GM18519 (cell line): Measurements from ENCODE around the gene HCFC1R1.

Experiments used
- ATAC-seq: cut with Tn5 transposase; IDR thresholded peaks from one replicate; pipeline ENCODE4 v1.9.1; 2021; ENCODE audit warnings: mild to moderate bottlenecking, moderate library complexity; ENCODE audit not compliant: unreplicated experiment, low FRiP score

HCFC1R1 gene

DNA sequence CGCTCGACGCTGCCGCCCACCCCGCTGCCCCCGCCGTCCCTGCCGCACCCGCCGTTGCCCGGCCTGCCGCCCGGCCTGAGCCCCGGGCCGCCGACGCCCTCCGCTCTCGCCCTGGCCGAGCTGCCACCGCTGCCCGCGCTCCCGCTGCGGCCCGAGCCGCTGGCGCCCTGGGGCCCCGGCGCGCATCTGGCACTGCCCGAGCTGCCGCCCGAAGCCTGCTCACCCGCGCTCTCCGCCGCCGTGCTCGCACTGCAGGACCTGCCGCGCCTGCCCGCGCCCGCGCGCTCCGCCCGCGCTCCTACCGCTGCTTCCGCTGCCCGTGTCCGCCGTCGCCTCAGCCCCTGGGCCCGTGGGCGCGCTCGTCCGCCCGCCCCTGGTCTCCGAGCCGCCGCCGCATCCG is 19.4 kb downstream of the HCFC1R1 start:
- no peak for ATAC-seq

DNA sequence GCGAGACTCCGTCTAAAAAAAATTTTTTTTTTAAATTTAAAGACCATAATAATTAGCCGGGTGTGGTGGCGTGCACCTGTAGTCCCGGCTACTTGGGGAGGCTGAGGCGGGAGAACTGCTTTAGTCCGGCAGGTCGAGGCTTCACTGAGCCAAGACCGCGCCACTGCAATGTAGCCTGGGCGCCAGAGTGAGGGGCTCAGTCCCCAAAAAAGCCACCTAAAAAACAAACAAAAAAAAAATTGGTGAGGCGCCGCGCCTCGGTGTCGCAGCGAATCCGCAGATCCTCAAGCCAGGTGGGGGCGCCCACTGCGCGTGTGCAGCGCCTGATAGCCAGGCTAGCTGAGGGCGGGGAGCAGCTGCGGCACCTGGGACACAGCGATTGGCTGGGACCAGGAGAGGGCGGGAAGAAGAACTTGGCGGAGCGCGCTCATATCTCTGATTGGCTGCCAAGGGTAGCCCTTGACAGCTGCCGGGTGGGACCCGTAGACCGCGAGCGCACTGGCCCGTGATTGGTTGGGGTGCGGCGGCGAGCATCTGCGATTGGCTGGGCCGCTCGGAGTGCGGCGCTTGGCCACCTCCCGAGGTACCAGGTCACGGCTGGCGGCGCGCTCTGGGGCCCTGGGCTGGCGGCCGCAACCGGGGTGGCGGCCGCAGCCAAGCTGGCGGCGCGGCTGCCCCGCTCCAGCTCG is 20.0 kb downstream of the HCFC1R1 start:
- ATAC-seq, result peak; percentile 92

DNA sequence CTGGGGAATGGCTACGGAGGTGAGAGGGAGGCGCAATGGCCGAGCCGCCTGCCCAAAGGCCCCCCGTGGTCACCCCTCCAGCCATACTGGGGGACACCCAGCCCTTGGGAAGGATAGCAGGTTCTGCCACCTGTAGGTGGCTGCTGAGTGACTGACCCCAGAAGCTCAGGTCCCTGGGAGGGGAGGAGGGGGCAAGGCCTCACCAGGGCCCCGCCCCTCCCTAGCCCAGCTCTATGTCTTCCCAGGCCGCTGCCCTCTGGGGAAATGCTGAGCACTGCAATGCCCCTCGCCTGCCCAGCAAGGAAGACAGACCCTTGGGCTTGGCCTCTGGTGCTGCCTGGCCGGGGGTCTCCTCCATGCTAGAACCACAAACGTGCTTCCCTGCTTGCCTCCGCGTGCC is 22.4 kb downstream of the HCFC1R1 start:
- ATAC-seq, result no peak

DNA sequence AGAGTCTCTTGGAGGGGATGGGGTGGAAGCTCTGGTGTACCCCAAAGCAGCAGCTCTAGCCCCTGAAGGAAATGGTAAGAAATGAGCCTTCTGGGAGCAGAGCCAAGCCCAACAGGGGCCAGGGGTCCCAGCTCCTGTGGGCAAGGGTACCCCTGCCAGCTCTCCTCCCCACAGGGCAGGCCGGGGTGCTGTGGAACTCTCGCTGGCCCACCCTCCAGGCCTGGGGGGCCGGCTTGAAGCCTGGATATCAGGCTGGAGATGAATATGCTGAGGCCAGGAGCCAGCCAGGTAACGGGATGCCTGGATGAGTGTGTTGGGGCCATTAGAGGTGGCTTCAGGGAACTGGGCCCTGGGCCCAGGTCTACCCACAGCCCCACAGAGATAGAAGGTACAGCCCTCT is 23.2 kb downstream of the HCFC1R1 start:
- no peak for ATAC-seq

DNA sequence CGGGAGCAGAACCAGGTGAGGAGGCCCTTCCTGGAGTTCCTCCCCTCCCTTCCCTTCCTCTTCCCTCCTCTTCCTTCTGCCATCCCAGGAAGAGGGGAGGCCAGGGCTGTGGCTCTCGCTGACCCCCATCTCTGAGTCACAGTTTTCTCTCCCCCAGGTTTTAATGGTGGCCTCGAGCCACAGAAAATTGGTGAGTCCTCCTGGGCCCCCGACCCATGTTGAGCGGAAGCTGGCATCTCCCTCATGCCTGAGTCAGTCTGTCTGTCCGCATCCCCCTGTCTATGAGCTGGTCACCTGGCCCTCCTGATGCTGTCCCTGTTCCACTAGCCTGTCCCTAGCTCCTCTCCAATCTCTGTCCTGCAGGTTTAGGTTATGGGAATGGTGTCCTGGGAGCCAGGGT is 23.8 kb downstream of the HCFC1R1 start:
- no peak for ATAC-seq

DNA sequence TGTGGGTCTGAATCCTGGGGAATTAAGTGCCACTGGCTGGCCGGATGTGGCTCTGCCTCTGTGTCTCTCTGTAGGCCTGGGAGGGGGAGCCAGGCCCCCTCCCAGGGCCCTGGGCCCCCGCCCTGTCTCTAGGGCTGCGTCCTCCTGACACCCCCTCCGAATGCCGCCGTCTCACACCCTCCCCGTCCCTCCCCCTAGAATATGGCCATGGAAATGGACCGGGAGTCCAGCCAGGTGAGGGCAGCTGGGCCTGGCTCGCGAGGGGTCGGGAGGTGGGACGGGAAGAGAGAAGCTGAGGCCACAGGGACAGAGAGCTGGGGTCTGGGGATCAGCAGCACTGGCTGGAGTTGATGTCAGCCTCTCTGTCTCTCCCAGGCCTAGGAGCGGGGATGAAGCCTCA is 27.4 kb downstream of the HCFC1R1 start:
- no peak for ATAC-seq

DNA sequence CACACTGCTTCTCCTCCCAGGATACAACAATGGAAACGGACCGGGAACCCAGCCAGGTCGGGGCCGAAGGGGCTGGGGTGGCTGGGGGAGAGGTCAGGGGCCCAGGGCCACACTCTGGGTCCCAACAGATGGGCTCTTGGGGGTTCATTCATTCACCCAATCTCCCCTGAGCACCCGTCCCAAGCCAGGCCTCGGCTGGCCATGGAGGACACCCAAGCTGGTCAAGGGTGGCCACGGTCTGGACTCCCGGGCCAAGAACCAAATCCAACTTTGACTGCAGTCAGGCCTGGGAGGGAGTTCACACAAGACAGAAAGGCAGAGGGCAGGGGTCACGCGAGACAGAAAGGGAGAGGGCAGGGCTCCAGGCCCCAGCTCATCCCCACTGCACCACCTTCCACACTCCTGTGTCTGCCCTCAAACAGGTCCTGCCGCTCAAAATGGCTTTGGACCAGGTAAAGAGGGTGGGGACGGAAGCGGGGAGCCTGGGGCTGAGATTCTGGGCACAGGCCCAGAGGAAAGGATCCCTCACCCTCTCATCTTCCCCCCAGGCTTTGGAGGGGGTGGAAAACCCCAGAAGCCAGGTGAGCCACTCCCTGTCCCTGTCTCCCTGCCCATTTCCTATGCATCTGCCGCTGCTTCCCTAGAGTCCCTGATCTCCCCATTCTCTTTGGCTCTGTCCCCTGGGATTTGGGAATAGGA is 31.2 kb downstream of the HCFC1R1 start:
- no peak for ATAC-seq

DNA sequence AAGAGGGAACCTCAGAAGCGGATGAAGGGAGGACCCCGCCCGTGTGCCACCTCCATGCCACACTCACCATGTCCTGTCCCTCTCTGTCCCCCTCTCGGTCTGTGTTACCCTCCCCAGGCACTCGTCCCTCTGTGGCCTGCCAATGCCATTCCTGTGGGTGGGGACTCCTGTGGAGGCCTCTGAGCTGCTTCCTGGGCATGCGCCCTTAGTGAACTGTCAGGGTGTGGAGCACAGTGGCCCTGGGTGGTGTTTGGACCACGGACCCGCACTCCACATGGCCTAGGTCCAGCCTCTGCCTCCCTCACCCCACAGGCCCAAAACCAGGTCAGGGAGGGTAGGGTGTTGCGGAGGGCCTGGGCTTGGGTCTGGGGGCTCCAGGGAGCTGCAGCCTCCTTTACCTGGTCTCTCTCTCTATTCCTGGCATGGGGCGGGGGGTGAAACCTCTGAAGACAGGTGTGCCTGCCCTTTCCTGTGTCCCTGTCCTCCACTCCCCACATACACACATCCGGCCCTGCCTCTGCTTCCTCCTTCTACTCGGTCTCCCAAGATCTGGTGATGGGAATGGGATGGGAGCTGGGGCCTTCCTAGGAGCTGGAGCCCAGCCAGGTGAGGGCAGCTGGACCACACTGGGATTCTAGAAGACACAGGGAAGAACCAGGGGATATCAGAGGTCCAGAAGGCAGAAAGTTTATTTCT is 32.0 kb downstream of the HCFC1R1 start:
- no peak for ATAC-seq

DNA sequence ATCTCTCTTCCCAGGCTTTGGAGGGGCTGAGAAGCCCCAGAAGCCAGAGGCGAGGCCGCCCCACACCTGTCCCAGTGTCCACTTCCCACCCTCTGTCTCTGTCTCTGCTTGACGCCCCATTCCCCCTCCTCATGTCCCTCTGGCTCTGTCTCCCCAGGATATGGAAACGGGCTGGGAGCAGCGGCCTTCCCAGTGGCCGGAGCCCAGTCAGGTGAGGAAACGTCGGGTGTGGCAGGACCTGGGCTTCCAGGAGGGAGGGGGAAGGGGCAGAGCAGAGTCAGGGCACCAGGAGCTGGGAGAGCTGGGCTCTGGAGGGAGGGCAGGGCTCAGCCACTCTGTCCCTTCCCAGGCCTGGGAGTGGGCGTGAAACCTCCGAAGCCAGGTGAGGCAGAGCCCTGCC is 32.9 kb downstream of the HCFC1R1 start:
- no peak for ATAC-seq

DNA sequence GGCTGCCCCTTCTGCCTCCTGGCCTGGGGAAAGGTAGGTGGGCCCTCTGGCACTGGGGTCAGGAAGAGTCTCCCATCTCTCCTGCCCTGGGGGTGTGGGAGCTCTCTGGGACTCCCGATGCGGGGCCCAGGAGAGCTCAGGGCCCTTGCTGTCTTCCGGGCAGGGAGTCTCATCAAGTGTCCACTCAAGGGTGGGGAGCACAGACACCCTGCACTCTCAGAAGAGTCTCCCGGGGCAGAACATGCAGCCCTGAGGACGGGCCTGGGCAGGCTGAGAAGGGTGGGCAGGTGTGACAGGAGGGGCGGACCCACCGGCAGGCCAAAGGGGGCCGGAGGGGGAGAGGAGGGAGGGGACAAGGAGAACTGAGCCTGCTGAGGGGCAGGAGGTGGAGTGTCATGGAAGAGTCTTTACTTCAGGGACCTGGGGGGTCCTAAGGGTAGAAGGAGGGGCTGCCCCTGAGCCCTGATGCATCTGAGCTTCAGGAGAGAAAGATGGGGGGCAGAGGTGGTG is 35.1 kb downstream of the HCFC1R1 start:
- ATAC-seq, result no peak

DNA sequence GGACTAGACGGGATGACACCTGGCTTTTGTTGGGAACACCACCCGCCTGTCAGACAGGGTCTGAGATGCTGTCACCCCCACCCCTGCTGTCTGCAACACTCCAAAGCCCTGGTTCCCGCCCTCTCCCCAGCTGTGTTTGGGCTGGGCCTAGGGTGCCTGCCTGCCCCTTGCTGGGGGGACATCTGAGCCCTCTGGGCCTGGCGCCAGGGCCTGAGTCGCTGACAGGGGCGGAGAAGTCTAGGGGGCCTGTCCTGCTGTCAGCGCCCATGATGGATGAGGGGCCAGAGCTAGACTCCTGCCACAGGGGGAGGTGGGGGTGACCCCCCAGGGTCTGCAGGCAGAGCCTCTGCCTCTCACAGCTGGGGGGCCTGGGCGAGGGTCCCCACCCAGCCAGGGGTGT is 35.9 kb downstream of the HCFC1R1 start:
- ATAC-seq, result no peak

DNA sequence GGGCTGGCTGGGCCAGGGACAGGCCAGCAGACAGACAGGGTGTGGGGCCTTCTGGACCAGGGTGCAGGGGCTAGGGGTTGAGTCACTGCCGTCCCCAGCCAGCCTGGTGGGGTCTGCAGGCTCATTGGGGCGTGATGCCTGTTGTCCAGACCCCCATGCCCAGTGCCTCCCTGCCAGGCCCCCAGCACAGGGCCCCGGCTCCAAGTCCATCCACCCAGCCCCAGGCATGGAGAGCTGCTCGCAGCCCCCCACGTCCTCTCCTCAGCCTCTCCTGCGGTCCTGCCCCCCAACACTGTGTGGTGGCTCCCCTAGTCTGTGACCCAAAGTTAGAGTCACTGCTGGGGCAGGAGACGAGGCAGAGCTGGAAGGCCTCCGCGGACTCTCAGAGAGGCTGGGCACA is 36.5 kb downstream of the HCFC1R1 start:
- no peak for ATAC-seq

DNA sequence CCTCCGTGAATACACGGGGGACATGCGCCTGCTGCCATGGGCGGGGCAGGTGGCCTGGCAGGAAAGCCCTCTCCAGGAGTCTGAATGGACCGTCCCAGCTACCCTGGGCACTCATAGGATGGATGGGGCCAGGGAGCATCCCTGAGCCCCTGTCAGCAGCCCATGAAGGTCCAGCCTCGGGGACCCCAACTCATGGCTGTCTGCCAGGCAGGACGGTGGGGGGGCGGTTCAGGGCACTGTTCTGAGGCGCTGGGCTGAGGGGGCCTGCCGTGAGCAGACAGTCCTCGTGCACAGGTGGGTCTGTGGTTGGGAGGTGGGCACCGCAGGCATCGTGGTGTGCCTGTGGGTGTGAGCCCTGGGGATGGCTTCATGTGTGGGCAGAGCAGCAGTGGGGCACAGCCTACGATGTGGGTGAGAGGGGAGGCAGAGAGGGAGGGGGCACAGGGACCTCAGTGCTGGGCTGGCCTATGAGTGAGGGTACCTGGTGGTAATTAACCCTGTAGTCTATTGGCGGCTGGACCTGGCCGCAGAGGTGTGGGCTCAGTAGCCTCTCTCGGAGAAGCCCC is 37.0 kb downstream of the HCFC1R1 start:
- no peak for ATAC-seq

DNA sequence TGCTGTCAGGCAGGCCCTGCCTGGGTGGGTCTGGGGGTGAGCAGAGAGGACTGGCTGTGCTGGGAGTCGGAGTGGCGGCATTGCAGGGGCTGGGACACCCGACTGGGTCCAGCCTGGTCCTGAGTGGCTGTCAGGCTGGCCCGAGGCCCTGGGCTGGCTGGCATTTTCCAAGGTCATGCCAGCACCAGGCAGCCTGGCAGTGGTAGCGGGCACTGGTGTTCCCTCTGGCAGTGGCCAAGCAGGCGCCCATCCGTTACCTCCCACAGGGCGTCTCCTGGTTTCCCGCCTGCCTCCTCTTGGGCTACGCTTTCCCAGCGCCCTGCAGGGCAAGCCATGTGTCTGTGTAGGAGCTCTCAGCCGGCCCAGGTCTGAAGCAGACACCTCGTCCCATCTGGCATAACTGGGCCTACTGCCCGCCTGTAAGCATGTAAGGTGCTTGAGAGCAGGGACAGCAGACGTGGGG is 37.8 kb downstream of the HCFC1R1 start:
- no peak for ATAC-seq

DNA sequence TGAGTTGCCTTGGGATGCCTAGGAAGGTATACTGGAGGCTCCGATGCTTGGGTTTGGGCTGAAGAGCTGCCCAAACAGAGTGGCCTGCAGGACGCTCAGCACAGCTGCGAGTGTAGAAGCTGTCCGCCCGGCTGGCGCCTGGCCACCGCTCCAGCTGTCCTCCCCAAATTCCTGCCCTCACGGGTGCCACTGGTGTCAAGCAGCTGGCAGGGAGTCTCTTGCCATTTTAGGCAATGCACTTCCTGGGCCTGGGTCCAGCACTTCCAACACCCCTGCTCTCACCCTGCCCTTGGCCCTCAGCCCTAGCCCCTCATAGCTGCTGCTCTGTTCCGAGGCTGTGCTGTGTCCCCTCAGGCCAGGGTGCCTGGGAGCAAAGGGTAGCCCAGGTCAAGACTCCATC is 38.3 kb downstream of the HCFC1R1 start:
- no peak for ATAC-seq

DNA sequence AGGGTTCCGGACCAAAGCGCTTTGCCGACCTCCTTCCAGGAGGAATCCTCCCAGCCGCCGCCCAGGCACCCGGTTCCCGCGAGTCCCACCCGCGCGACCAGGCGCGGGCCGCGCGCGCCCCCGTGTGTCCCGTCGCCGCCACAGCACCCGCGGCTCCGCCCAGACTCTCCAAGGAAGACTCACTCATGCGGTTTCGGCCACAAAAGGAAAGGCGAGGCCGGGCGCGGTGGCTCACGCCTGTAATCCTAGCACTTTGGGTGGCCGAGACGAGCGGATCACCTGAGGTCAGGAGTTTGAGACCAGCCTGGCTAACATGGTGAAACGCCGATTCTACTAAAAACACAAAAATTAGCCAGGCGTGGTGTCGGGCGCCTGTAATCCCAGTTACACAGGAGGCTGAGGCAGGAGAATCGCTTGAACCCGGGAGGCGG is 40.0 kb downstream of the HCFC1R1 start:
- ATAC-seq, result no peak

DNA sequence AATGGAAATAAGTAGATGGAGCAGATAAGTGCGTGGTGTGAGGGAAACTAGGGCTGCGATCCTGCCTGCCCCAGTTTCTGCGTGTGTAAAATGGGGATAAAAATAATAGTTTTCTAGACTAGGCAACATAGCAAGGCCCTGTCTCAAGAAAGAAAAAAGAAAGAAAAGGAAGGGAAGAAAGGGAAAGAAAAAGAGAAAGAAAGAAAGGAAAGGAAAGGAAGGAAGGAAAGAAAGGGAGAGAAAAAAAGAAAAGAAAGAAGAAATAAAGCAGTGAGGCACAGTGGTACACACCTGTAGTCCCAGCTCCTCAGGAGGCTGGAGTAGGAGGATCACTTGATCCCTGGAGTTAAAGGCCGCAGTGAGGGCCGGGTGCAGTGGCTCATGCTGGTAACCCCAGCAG is 41.3 kb downstream of the HCFC1R1 start:
- ATAC-seq, result no peak

DNA sequence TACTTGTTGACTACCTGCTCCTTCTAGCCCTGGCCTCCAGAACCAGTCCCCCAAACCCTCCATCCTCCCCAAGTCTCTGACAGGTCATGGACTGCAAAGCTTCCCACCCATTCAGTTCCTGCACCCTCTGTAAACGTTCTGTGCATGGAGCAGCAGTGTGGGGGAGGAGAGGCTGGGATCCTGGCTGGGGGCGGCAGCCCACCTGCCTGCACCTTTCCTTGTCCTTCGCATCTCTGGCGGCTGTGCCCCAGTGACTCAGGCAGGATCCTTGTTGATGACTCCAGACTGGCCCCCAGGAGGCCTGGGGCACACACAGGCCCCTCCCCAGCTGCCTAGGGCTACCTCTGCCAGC is 41.9 kb downstream of the HCFC1R1 start:
- no peak for ATAC-seq

DNA sequence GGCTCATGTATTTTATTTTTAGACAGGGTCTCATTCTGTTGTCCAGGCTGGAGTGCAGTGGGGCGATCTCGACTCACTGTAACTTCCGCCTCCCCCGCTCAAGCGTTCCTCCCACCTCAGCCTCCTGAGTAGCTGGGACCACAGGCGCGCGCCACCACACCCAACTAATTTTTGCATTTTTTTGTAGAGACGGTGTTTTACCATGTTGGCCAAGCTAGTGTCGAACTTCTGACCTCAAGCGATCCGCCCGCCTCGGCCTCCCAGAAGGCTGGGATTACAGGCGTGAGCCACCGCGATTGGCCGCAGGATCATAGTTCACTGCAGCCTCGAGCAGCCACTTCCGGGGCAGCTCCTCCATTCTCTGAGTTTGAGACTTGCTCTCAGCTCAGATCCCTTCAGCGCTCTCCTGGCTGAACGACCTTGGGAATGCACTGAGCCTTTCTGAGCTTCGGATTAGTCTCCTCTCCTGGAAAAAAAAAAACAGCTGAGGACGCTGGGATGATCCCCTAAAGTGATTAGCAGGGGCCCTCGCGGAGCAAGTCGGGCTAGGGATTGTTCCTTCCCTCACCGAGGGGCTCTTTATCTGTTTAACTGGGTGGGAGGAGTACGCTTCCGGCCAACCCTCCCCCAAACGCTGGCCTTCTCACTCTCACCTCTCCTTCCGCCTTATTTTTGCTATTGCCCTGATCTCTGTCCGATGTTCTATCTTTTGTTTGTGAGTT is 42.4 kb downstream of the HCFC1R1 start:
- ATAC-seq, result no peak
